BJ (cell line): ENCODE results near the gene SPTAN1. TPM values are rescaled to one million over a fixed set of nuclear protein-coding genes. Genes with fewer than 3 reads are reported as not detected.

Source experiments
- CTCF ChIA-PET: fragments of 350-600 bp; formaldehyde crosslinking; extraction: SDS; loops from one replicate; lab custom pipeline; 2021; ENCODE audit warnings: antibody characterized with exemption, inconsistent platforms; lab: Yijun Ruan, JAX
- POLR2A ChIA-PET: fragments of 300-600 bp; sonication (Branson Sonifier 250); formaldehyde crosslinking; extraction: SDS; loops from one replicate; lab custom pipeline; 2021; ENCODE audit warnings: antibody characterized with exemption; lab: Charles Lee
- DNase-seq: peaks from one replicate; pipeline ENCODE4 v3.0.0-alpha.2; 2011; ENCODE audit warnings: low read depth
- H3K27me3 ChIP-seq: 2 replicates; pipeline ENCODE4 v1.6.0; 2011; ENCODE audit warnings: low read length; ENCODE audit not compliant: control insufficient read depth, insufficient read depth
- H3K36me3 ChIP-seq: 2 replicates; pipeline ENCODE4 v1.5.1; 2011; ENCODE audit warnings: low read length; ENCODE audit not compliant: control insufficient read depth, insufficient read depth
- H3K4me3 ChIP-seq: 2 replicates; pipeline ENCODE4 v1.5.1; 2011; ENCODE audit warnings: low read depth, mild to moderate bottlenecking, control low read depth, low read length
- polyA plus RNA-seq: library from polyadenylated mRNA; depleted of rRNA; stranded (reverse); fragments of >200 nt; gene quantifications from 2 replicates; pipeline ENCODE4 v1.2.3, GENCODE V29; 2011
- TF ChIP-seq, protein P1 (sequence below): IDR thresholded peaks from 2 replicates; pipeline ENCODE4 v1.5.1; 2011; ENCODE audit warnings: low read depth, mild to moderate bottlenecking, control low read depth, inconsistent platforms, low read length, moderate library complexity; ENCODE audit not compliant: insufficient read depth

Gene SPTAN1
- polyA plus RNA-seq, 1 experiment, result 317 TPM

DNA sequence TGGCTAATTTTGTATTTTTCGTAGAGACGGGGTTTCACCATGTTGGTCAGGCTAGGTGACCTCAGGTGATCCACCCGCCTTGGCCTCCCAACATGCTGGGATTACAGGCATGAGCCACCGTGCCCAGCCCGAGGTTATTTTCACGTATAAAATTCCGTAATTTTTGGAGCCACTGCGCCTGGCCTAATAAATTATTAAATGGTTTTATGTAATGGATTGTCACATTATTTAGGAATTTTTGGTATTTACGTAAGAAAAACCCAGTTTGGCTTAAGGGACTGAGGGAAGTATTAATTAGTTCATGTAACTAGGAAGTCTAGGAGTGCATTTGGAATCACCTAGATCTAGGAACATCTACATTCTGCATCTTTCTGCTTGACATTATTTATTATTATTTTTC lies 39.6 kb upstream of the SPTAN1 start:
- no peaks in the 10 kb centered on the region for H3K27me3 ChIP-seq
- CTCF ChIA-PET, result no interaction called here
- POLR2A ChIA-PET, result interaction anchor here (0.6 kb wide), 1 partner anchor 39 kb away, joined by 4 read pairs; the partner anchor contains the start of gene SPTAN1
- H3K4me3 ChIP-seq, result no peak overlapping the region
- DNase-seq, result no peak
- TF ChIP-seq, protein P1, sequence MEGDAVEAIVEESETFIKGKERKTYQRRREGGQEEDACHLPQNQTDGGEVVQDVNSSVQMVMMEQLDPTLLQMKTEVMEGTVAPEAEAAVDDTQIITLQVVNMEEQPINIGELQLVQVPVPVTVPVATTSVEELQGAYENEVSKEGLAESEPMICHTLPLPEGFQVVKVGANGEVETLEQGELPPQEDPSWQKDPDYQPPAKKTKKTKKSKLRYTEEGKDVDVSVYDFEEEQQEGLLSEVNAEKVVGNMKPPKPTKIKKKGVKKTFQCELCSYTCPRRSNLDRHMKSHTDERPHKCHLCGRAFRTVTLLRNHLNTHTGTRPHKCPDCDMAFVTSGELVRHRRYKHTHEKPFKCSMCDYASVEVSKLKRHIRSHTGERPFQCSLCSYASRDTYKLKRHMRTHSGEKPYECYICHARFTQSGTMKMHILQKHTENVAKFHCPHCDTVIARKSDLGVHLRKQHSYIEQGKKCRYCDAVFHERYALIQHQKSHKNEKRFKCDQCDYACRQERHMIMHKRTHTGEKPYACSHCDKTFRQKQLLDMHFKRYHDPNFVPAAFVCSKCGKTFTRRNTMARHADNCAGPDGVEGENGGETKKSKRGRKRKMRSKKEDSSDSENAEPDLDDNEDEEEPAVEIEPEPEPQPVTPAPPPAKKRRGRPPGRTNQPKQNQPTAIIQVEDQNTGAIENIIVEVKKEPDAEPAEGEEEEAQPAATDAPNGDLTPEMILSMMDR, result no peak
- H3K36me3 ChIP-seq, result peaks cover 11% of the 10 kb centered on the region

DNA sequence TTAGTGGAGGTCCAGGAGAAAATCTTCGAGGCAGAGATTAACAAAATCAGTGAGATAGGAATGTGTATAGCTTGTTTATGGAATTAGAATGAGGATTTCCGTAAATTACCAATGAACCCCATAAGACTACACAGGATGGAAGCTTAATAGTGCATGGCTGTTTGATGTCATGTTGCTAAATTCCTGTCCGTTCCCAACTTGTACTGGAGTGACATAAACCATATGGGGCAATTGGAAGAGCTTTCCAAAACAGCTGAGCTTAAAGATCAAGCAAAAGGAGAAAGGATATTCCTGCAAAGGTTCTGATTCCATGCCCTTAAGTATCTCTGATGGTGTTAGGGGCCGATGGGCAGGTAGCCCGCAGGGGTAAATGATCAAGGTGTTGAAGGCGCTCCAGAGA lies 30.4 kb upstream of the SPTAN1 start:
- DNase-seq, result no peak
- Histone ChIP-seq H3K27me3 (no peaks in the 10 kb centered on the region), H3K36me3 (peaks cover 7% of the 10 kb centered on the region), H3K4me3 (no peak overlapping the region)
- CTCF ChIA-PET, result no interaction called here
- POLR2A ChIA-PET, result no interaction called here
- TF ChIP-seq, protein P1, result no peak

DNA sequence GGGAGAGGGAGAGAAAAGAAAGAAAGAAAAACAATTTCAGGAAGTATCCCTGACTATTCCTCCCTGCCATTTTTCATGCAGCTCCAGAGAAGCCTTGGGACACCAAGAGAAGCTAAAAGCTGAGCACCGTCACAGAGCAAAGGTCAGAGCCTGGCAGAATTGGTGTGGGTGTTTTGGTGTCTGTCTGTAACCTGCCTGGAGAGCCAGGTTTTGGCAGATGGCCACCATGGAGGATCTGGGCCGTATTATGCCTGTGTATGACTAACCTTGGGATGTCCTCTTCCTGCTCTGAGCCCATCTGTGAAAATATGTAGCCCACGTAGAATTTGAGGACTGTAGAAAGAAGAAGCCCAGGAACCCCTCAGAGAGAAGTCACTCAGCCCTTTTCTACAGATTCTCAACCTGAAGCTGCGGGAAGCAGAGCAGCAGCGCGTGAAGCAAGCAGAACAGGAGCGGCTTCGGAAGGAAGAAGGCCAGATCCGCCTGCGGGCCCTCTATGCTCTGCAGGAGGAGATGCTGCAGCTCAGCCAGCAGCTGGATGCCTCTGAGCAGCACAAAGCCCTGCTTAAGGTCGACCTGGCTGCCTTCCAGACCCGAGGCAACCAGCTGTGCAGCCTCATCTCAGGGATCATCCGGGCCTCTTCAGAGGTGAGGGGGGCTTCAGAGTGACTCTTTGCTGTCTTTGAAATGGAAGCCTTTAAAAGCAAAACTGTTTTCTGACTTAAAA lies 29.0 kb upstream of the SPTAN1 start:
- DNase-seq, result no peak
- H3K36me3 ChIP-seq, result peaks cover 9% of the 10 kb centered on the region
- ChIA-PET POLR2A (no interaction called here), CTCF (interaction anchor here (1.4 kb wide), 1 partner anchor 161 kb away, joined by 4 read pairs; no protein-coding TSS in a partner anchor)
- no peak overlapping the region for H3K4me3 ChIP-seq
- TF ChIP-seq, protein P1, result no peak
- no peaks in the 10 kb centered on the region for H3K27me3 ChIP-seq

DNA sequence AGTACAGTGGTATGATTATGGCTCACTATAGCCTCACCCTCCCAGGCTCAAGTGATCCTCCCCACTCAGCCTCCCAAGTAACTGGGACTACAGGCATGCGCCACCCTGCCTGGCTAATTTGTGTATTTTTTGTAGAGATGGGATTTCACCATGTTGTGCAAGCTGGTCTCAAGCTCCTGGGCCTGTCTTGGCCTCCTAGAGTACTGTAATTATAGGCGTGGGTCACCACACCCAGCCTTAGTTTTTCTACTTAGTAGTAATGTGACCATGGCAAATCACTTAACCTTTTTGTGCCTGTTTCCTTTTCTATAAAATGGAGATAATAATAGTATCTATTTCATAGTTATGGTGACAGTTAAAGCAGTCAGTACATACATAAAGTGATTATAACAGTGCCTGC lies 25.7 kb upstream of the SPTAN1 start:
- DNase-seq, result no peak

More for the DNA sequence above, 25.7 kb upstream of the SPTAN1 start:
- TF ChIP-seq, protein P1, result no peak
- H3K4me3 ChIP-seq, result no peak overlapping the region
- peaks cover 7% of the 10 kb centered on the region for H3K36me3 ChIP-seq
- H3K27me3 ChIP-seq, result no peaks in the 10 kb centered on the region
- CTCF ChIA-PET, result interaction anchor here (1.3 kb wide), 1 partner anchor 164 kb away, joined by 3 read pairs; no protein-coding TSS in a partner anchor
- POLR2A ChIA-PET, result no interaction called here
